Transverse colon (tissue), 3 donors: ENCODE data around the gene PPFIBP2.

Experiments
- CTCF ChIP-seq, 5 experiments: fragments of 200-600 bp in 3 of 5; fragments of 450-650 bp in 2 of 5; sonication (generic) in 3 of 5; IDR thresholded peaks; 1 replicate in 2 of 5; 2 replicates in 3 of 5; pipeline ENCODE4 v1.5.1; 2016 to 2017; ENCODE audit warnings: antibody characterized with exemption in 5 of 5, inconsistent platforms in 3 of 5, mild to moderate bottlenecking in 2 of 5, moderate library complexity in 1 of 5
- POLR2A ChIP-seq: fragments of 450-650 bp; IDR thresholded peaks from one replicate; pipeline ENCODE4 v1.6.1; 2016; ENCODE audit warnings: antibody characterized with exemption, mild to moderate bottlenecking, moderate library complexity

GRCh38 chr11:7537265-7537664 lies 23.5 kb downstream of the PPFIBP2 start:
- TF ChIP-seq POLR2A (no peak), CTCF (IDR thresholded peaks at IDR 0.05) (no peak)
